ENCODE results near the gene FOXO1. TPM values are rescaled to one million over a fixed set of nuclear protein-coding genes. Genes with fewer than 3 reads are reported as not detected.

Gene FOXO1
- total RNA-seq: 15.0 and 31.1 TPM in 2 replicates

DNA sequence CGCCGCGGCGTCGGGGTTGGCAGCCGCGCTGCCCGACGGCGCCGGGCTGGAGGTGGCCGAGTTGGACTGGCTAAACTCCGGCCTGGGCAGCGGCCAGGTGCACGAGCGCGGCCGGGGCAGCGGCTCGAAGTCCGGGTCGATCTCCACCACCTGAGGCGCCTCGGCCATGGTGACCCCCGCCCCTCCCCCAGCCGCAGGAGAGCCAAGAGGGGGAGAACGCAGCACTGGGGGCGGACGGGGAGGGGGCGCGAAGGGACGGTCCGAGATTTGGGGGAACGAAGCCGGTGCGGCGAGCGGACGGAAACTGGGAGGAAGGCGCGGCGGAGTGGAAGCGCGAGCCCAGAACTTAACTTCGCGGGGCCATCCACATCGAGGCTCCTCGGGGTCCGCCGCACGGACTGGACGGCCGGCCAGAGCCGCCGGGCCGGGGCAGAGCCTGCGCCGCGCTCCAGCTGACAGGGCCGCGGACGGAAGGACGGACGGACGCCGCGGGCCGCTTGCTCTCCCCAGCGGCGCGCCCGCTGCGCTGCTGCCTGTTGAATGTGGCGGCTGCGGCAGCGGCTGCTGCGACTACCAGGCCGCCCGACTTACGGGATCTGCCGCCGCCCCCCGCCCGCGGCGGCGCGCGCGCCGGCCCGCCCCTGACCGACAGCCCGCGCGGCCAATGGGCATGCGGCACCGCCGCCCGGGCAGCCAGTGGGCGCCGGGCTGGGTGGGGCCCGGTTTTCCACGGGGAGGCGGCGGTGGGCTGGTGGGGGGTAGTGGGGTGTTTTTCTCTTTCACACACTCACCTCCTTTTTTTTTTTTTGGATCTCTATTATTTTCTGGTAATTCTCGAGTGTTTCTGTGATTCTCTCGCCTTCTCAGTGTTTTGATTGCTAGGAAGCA lies at the start of gene FOXO1:
Gene FOXO1, minus strand, starts transcription at position 597 of the 888 bp plus-strand sequence. Its CDS starts 429 bp downstream, at position 168.

Other genes with a start within 250 kb of the FOXO1 start
- 15.0 and 20.1 TPM in 2 replicates for gene MRPS31, start 104.5 kb upstream of the FOXO1 start, total RNA-seq
- gene SLC25A15, start 123.0 kb upstream of the FOXO1 start, total RNA-seq: 15.8 and 28.4 TPM in 2 replicates